ENCODE results near the gene TAGAP. TPM values are rescaled to one million over a fixed set of nuclear protein-coding genes. Genes with fewer than 3 reads are reported as not detected.

Gene TAGAP
- total RNA-seq, 1 experiment from 2014 or later, result 0.22 TPM

DNA sequence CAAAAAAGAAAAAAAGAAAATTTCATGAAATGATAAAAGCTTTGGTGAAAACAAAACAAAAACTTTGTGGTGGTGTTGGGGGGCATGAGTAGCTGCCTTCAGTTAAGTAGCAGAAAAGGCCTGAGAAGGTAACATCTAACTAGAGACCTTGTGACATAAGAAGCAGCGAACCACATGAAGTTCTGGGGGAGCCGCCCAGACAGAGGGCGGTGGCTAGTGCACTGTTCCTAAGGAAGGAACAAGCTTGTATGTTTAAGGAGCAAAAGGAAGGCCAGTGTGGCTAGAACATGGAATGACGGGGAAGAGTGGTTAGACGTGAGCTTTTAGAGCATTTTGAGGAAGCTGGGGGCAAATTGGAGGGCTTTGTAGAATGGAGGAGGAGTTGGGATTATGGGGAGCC lies 37.3 kb downstream of the TAGAP start:
- Mint-ChIP-seq H3K27me3 (ENCODE audit: low read depth) (no peaks in the 10 kb centered on the region), H3K36me3 (no peaks in the 10 kb centered on the region), H3K9me3 (no peaks in the 10 kb centered on the region), H3K27ac (no peak overlapping the region), H3K4me1 (peaks cover 1% of the 10 kb centered on the region), H3K4me3 (no peak overlapping the region)
- ChIA-PET POLR2A (interaction anchor here (1.9 kb wide), 1 partner anchor 8 kb away, joined by 6 read pairs; the partner anchor contains the start of gene RSPH3), CTCF (interaction anchor here (1.3 to 6.1 kb wide), 4 partner anchors 97 to 160 kb away, joined by 5 to 82 read pairs (median 7); no protein-coding TSS in a partner anchor)
- TF ChIP-seq, protein P1, sequence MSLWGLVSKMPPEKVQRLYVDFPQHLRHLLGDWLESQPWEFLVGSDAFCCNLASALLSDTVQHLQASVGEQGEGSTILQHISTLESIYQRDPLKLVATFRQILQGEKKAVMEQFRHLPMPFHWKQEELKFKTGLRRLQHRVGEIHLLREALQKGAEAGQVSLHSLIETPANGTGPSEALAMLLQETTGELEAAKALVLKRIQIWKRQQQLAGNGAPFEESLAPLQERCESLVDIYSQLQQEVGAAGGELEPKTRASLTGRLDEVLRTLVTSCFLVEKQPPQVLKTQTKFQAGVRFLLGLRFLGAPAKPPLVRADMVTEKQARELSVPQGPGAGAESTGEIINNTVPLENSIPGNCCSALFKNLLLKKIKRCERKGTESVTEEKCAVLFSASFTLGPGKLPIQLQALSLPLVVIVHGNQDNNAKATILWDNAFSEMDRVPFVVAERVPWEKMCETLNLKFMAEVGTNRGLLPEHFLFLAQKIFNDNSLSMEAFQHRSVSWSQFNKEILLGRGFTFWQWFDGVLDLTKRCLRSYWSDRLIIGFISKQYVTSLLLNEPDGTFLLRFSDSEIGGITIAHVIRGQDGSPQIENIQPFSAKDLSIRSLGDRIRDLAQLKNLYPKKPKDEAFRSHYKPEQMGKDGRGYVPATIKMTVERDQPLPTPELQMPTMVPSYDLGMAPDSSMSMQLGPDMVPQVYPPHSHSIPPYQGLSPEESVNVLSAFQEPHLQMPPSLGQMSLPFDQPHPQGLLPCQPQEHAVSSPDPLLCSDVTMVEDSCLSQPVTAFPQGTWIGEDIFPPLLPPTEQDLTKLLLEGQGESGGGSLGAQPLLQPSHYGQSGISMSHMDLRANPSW (CRISPR knock-in tag; conservative IDR thresholded peaks at IDR 0.05; ENCODE audit: low read depth), result no peak
- peak; percentile 39 for ATAC-seq
- no peak for DNase-seq (ENCODE audit: low spot score)

DNA sequence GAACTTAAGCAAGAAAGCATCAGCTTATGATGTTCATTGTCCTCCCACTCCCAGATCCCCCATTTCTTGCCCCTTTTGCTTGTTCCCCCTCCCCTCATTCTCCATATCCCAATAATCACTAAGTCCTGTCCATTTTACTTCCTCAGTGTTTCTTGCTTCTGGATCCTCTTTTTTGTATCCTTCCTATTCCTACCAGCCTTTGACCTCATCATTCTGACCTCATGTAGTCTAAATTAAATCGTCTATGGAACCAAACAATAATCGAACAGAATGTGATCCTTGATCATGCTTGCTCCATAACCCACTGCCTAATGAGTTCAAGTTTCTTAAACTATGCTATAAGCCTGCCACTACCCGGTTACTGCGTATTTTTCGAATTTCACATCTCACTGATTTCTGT lies 39.4 kb downstream of the TAGAP start:
- no peak overlapping the region for H3K4me3 Mint-ChIP-seq
- no peak overlapping the region for H3K27ac Mint-ChIP-seq
- no peaks in the 10 kb centered on the region for H3K9me3 Mint-ChIP-seq
- H3K27me3 Mint-ChIP-seq (ENCODE audit: low read depth), result no peaks in the 10 kb centered on the region
- peaks cover 13% of the 10 kb centered on the region for H3K4me1 Mint-ChIP-seq
- TF ChIP-seq NR3C1 (CRISPR knock-in tag; conservative IDR thresholded peaks at IDR 0.05; ENCODE audit: low read depth) (no peak), AFF4 (CRISPR knock-in tag; IDR thresholded peaks at IDR 0.05; ENCODE audit: borderline replicate concordance) (no peak), NFATC4 (CRISPR knock-in tag; IDR thresholded peaks at IDR 0.05) (no peak), JAZF1 (CRISPR knock-in tag; IDR thresholded peaks at IDR 0.05) (no peak), ZNF232 (CRISPR knock-in tag; IDR thresholded peaks at IDR 0.05) (no peak)
- DNase-seq (ENCODE audit: low spot score) (no peak), ATAC-seq (no peak)
- CTCF ChIA-PET, result interaction anchor here (0.6 to 6.1 kb wide), 2 partner anchors 20 to 130 kb away, joined by 3 to 82 read pairs; no protein-coding TSS in a partner anchor
- POLR2A ChIA-PET, result no interaction called here
- H3K36me3 Mint-ChIP-seq, result no peaks in the 10 kb centered on the region

- Mint-ChIP-seq H3K36me3 (no peaks in the 10 kb centered on the region), H3K9me3 (no peaks in the 10 kb centered on the region), H3K4me1 (peaks cover 13% of the 10 kb centered on the region), H3K4me3 (no peak overlapping the region), H3K27me3 (ENCODE audit: low read depth) (no peaks in the 10 kb centered on the region), H3K27ac (no peak overlapping the region)
- ChIA-PET CTCF (interaction anchor here (0.6 kb wide), 1 partner anchor 14 kb away, joined by 4 read pairs; no protein-coding TSS in a partner anchor), POLR2A (no interaction called here)
- ATAC-seq (no peak), DNase-seq (ENCODE audit: low spot score) (no peak)
- TF ChIP-seq TCF7 (CRISPR knock-in tag; IDR thresholded peaks at IDR 0.05; ENCODE audit: low read depth), result no peak
- TF ChIP-seq RORB (CRISPR knock-in tag; IDR thresholded peaks at IDR 0.05), result no peak
- TF ChIP-seq ZNF232 (CRISPR knock-in tag; IDR thresholded peaks at IDR 0.05), result no peak
- TF ChIP-seq ERG (CRISPR knock-in tag; IDR thresholded peaks at IDR 0.05), result no peak
- no peak for TF ChIP-seq ELF4 (CRISPR knock-in tag; IDR thresholded peaks at IDR 0.05; ENCODE audit: low read depth)
- TF ChIP-seq NFE2L1 (CRISPR knock-in tag; IDR thresholded peaks at IDR 0.05), result no peak
- no peak for TF ChIP-seq ZMAT4 (CRISPR knock-in tag; IDR thresholded peaks at IDR 0.05)
These were observed 40.2 kb downstream of the TAGAP start for GRCh38 chr6:159004592-159004991.

Data from WTC11 (cell line).